LNCaP clone FGC (cell line): Measurements from ENCODE around the gene FOXQ1.
"Not testable (repeated sequence)": the region's sequence is repeated elsewhere in the genome, so short reads cannot be mapped to it uniquely, and the experiment has no call there.

ENCODE experiments used
- DNase-seq: peaks from one replicate; pipeline ENCODE4 v3.0.0-alpha.2; 2011; ENCODE audit warnings: low read depth
- H3K4me3 ChIP-seq: 2 replicates; pipeline ENCODE4 v1.5.1; 2011; ENCODE audit warnings: mild to moderate bottlenecking, low read depth, low read length, control low read depth
- CTCF ChIP-seq: IDR thresholded peaks from 2 replicates; pipeline ENCODE4 v1.5.1; 2012; ENCODE audit warnings: mild to moderate bottlenecking; ENCODE audit not compliant: control insufficient read depth, insufficient read depth; ENCODE audit errors: extremely low read depth

Gene FOXQ1

GRCh38 chr6:1314617-1315016 lies 2.7 kb downstream of the FOXQ1 start:
- no peak overlapping the region for H3K4me3 ChIP-seq
- DNase-seq, result no peak
- TF ChIP-seq CTCF, result no peak

GRCh38 chr6:1315201-1315559 lies 3.3 kb downstream of the FOXQ1 start:
- no peak for DNase-seq
- no peak for TF ChIP-seq CTCF
- no peak overlapping the region for H3K4me3 ChIP-seq

GRCh38 chr6:1315560-1316386 lies 3.9 kb downstream of the FOXQ1 start:
- no peak overlapping the region for H3K4me3 ChIP-seq
- DNase-seq, result no peak
- no peak for TF ChIP-seq CTCF

- H3K4me3 ChIP-seq, result no peak overlapping the region
- no peak for TF ChIP-seq CTCF
- no peak for DNase-seq
These were observed 4.6 kb downstream of the FOXQ1 start for GRCh38 chr6:1316489-1316971.

- no peak for TF ChIP-seq CTCF
- no peak for DNase-seq
- no peak overlapping the region for H3K4me3 ChIP-seq
These were observed 5.5 kb downstream of the FOXQ1 start for GRCh38 chr6:1317302-1317815.

- no peak for TF ChIP-seq CTCF
- no peak overlapping the region for H3K4me3 ChIP-seq
- no peak for DNase-seq
These were observed 6.1 kb downstream of the FOXQ1 start for GRCh38 chr6:1318036-1318435.

- H3K4me3 ChIP-seq, DNase-seq: not testable (repeated sequence)
These were observed 6.7 kb downstream of the FOXQ1 start for GRCh38 chr6:1318584-1318983.
